IMR-90 (cell line): ENCODE results near the gene C13orf42. TPM values are rescaled to one million over a fixed set of nuclear protein-coding genes. Genes with fewer than 3 reads are reported as not detected.

Experiments
- ATAC-seq: fragments of 200-7000 bp; cut with Tn5 transposase; 2 replicates; pipeline ENCODE4 v1.9.1; 2020; ENCODE audit warnings: low read depth, mild to moderate bottlenecking, moderate library complexity
- BruUV-seq: library from RNA; stranded (reverse); fragments of 400-500 nt; replicated peaks from 2 replicates; lab custom pipeline; 2021; lab: Mats Ljungman, UMichigan
- CTCF ChIA-PET: fragments of 300-600 bp; formaldehyde crosslinking; extraction: SDS; loops from one replicate; lab custom pipeline; 2021; ENCODE audit warnings: antibody characterized with exemption; lab: Yijun Ruan, JAX
- POLR2A ChIA-PET: fragments of 300-600 bp; sonication (Branson Sonifier 250); formaldehyde crosslinking; loops from one replicate; lab custom pipeline; 2022; ENCODE audit warnings: antibody characterized with exemption; ENCODE audit not compliant: unreplicated experiment; lab: Charles Lee
- DNase-seq: peaks from one replicate; pipeline ENCODE4 v3.0.0; 2013
- H2AFZ ChIP-seq: replicated peaks from 2 replicates; pipeline ENCODE3; 2013; ENCODE audit warnings: low read length, mild to moderate bottlenecking; ENCODE audit not compliant: poor library complexity
- H2AK5ac ChIP-seq: 2 replicates; pipeline ENCODE4 v1.6.1; 2013; ENCODE audit warnings: low read depth, low read length, inconsistent platforms
- H2AK9ac ChIP-seq: replicated peaks from 2 replicates; pipeline ENCODE3; 2013; ENCODE audit warnings: mild to moderate bottlenecking, low read depth, low read length, moderate library complexity; ENCODE audit not compliant: poor library complexity
- H2BK120ac ChIP-seq: 2 replicates; pipeline ENCODE4 v1.6.1; 2013; ENCODE audit warnings: low read depth, low read length, inconsistent platforms
- H2BK15ac ChIP-seq: 3 replicates; pipeline ENCODE4 v1.6.1; 2013; ENCODE audit warnings: low read depth, low read length, inconsistent platforms
- H2BK20ac ChIP-seq: 2 replicates; pipeline ENCODE4 v1.6.1; 2013; ENCODE audit warnings: low read depth, mild to moderate bottlenecking, inconsistent platforms, low read length, moderate library complexity
- H2BK5ac ChIP-seq: 2 replicates; pipeline ENCODE4 v1.6.1; 2013; ENCODE audit warnings: mild to moderate bottlenecking, low read depth, low read length, inconsistent platforms; ENCODE audit not compliant: poor library complexity, severe bottlenecking
- H3K14ac ChIP-seq: replicated peaks from 2 replicates; pipeline ENCODE4 v1.6.1; 2013; ENCODE audit warnings: low read depth, low read length, inconsistent platforms
- H3K18ac ChIP-seq: 2 replicates; pipeline ENCODE4 v1.6.1; 2013; ENCODE audit warnings: low read depth, low read length, control low read depth
- H3K23ac ChIP-seq: 2 replicates; pipeline ENCODE4 v1.6.1; 2013; ENCODE audit warnings: low read depth, low read length, inconsistent platforms
- H3K27ac ChIP-seq: 2 replicates; pipeline ENCODE4 v1.5.1; 2013; ENCODE audit warnings: mild to moderate bottlenecking, control low read depth, low read length; ENCODE audit not compliant: insufficient read depth
- H3K27me3 ChIP-seq: 2 replicates; pipeline ENCODE4 v1.6.1; 2013; ENCODE audit warnings: low read length; ENCODE audit not compliant: control insufficient read depth, insufficient read depth
- H3K36me3 ChIP-seq: 2 replicates; pipeline ENCODE4 v1.6.1; 2013; ENCODE audit warnings: low read length, mixed read lengths; ENCODE audit not compliant: control insufficient read depth, insufficient read depth
- H3K4ac ChIP-seq: 2 replicates; pipeline ENCODE4 v1.6.1; 2013; ENCODE audit warnings: low read depth, low read length, inconsistent platforms
- H3K4me1 ChIP-seq: 2 replicates; pipeline ENCODE4 v1.6.1; 2013; ENCODE audit warnings: low read length, mixed read lengths; ENCODE audit not compliant: control insufficient read depth, insufficient read depth
- H3K4me2 ChIP-seq: 2 replicates; pipeline ENCODE4 v1.6.1; 2013; ENCODE audit warnings: low read depth, mild to moderate bottlenecking, control low read depth, low read length, moderate library complexity
- H3K4me3 ChIP-seq: 2 replicates; pipeline ENCODE4 v1.5.1; 2013; ENCODE audit warnings: low read depth, mild to moderate bottlenecking, control low read depth, low read length, moderate library complexity; ENCODE audit not compliant: insufficient read depth
- H3K56ac ChIP-seq: 2 replicates; pipeline ENCODE4 v1.6.1; 2013; ENCODE audit warnings: low read length, inconsistent platforms; ENCODE audit not compliant: insufficient read depth; ENCODE audit errors: extremely low read depth
- H3K79me1 ChIP-seq, 2 experiments: 2 replicates each; pipeline ENCODE4 v1.6.1; 2013; ENCODE audit warnings: low read length in 2 of 2, inconsistent platforms in 1 of 2, low read depth in 1 of 2
- H3K9ac ChIP-seq: 2 replicates; pipeline ENCODE4 v1.6.1; 2013; ENCODE audit warnings: low read depth, low read length, control low read depth
- H3K9me1 ChIP-seq: 2 replicates; pipeline ENCODE4 v1.6.1; 2013; ENCODE audit warnings: low read length, inconsistent platforms; ENCODE audit not compliant: insufficient read depth
- H3K9me3 ChIP-seq: 2 replicates; pipeline ENCODE4 v1.6.1; 2013; ENCODE audit warnings: low read length; ENCODE audit not compliant: control insufficient read depth, insufficient read depth
- H4K20me1 ChIP-seq: 2 replicates; pipeline ENCODE4 v1.6.1; 2013; ENCODE audit warnings: low read length, inconsistent platforms; ENCODE audit not compliant: insufficient read depth
- H4K5ac ChIP-seq: 2 replicates; pipeline ENCODE4 v1.6.1; 2013; ENCODE audit warnings: mild to moderate bottlenecking, low read depth, low read length, control low read depth
- H4K8ac ChIP-seq, 2 experiments: 2 replicates each; pipeline ENCODE4 v1.6.1; 2013; ENCODE audit warnings: low read depth in 2 of 2, low read length in 2 of 2, control low read depth in 1 of 2, inconsistent platforms in 1 of 2
- H4K91ac ChIP-seq: 2 replicates; pipeline ENCODE4 v1.6.1; 2013; ENCODE audit warnings: low read depth, low read length, inconsistent platforms; ENCODE audit not compliant: insufficient read depth
- BHLHE40 ChIP-seq: fragments of 150-350 bp; IDR thresholded peaks from 2 replicates; pipeline ENCODE4 v1.6.1; 2016; ENCODE audit warnings: mild to moderate bottlenecking, low read depth, low read length
- CEBPB ChIP-seq: IDR thresholded peaks from 2 replicates; pipeline ENCODE4 v1.6.1; 2012; ENCODE audit warnings: low read depth, low read length, improper control_type of control experiment
- CHD1 ChIP-seq: IDR thresholded peaks from 2 replicates; pipeline ENCODE4 v1.6.1; 2012; ENCODE audit warnings: low read depth, low read length, improper control_type of control experiment
- FOS ChIP-seq: fragments of 150-350 bp; IDR thresholded peaks from 2 replicates; pipeline ENCODE4 v1.6.1; 2016; ENCODE audit warnings: low read depth, low read length
- MAFK ChIP-seq: IDR thresholded peaks from 2 replicates; pipeline ENCODE4 v1.6.1; 2012; ENCODE audit warnings: low read depth, low read length, improper control_type of control experiment
- MAZ ChIP-seq: IDR thresholded peaks from 2 replicates; pipeline ENCODE4 v1.6.1; 2012; ENCODE audit warnings: low read depth, mild to moderate bottlenecking, low read length, improper control_type of control experiment, moderate library complexity, borderline replicate concordance
- MXI1 ChIP-seq: IDR thresholded peaks from 2 replicates; pipeline ENCODE4 v1.6.1; 2012; ENCODE audit warnings: low read depth, mild to moderate bottlenecking, low read length, moderate library complexity, borderline replicate concordance
- NFE2L2 ChIP-seq: fragments of 150-350 bp; IDR thresholded peaks from 2 replicates; pipeline ENCODE4 v1.6.1; 2016; ENCODE audit warnings: low read depth, mild to moderate bottlenecking, low read length
- POLR2A ChIP-seq: IDR thresholded peaks from 2 replicates; pipeline ENCODE4 v1.6.1; 2012; ENCODE audit warnings: mild to moderate bottlenecking, low read depth, low read length
- RAD21 ChIP-seq: IDR thresholded peaks from 2 replicates; pipeline ENCODE4 v1.6.1; 2012; ENCODE audit warnings: low read length, improper control_type of control experiment
- RCOR1 ChIP-seq: IDR thresholded peaks from 2 replicates; pipeline ENCODE4 v1.6.1; 2012; ENCODE audit warnings: mild to moderate bottlenecking, low read length, improper control_type of control experiment; ENCODE audit not compliant: insufficient replicate concordance
- RFX5 ChIP-seq: IDR thresholded peaks from 2 replicates; pipeline ENCODE4 v1.8.0; 2012; ENCODE audit warnings: low read depth, mild to moderate bottlenecking, low read length, moderate library complexity
- SMC3 ChIP-seq: fragments of 150-350 bp; IDR thresholded peaks from 2 replicates; pipeline ENCODE4 v1.6.1; 2016; ENCODE audit warnings: low read depth, mild to moderate bottlenecking, antibody characterized with exemption, low read length, moderate library complexity
- WGBS, 2 experiments: methylation state at CpG; one replicate each; pipeline versions ENCODE4 v1.1.5 to v1.1.7; 2013; ENCODE audit warnings: missing lambda C conversion rate in 2 of 2; ENCODE audit not compliant: insufficient read length in 1 of 2; ENCODE audit errors: extremely low coverage in 2 of 2; 5-methylcytosine and 5-hydroxymethylcytosine counted together
- dilution Hi-C: fragments of 300-500 bp; cut with HindIII; formaldehyde crosslinking; loops from one replicate; pipeline ENCODE4 v1.14.3; 2018; ENCODE audit warnings: low sequenced_read_pairs; ENCODE audit not compliant: unreplicated experiment
- in situ Hi-C: fragments of 300-500 bp; cut with MboI; formaldehyde crosslinking; loops from 3 replicates; pipeline ENCODE4 v1.14.3; 2019; ENCODE audit warnings: low sequenced_read_pairs, inconsistent platforms, mixed read lengths
- intact Hi-C: fragments of 100-400 bp; cut with micrococcal nuclease; formaldehyde crosslinking; loops from 2 replicates; pipeline ENCODE4 v1.10.0; 2022
- polyA plus RNA-seq, 3 experiments: library from polyadenylated mRNA; depleted of rRNA; stranded (reverse); fragments of >200 nt; gene quantifications; 2 replicates each; pipeline ENCODE4 v1.2.3, GENCODE V29; 2012; ENCODE audit warnings: low replicate concordance in 1 of 3
- total RNA-seq: library from RNA; depleted of rRNA; stranded (reverse); fragments of >200 nt; gene quantifications from 2 replicates; pipeline ENCODE4 v1.2.3, GENCODE V29; 2012
- TF ChIP-seq, protein P1 (sequence below): fragments of 150-350 bp; IDR thresholded peaks from 2 replicates; pipeline ENCODE4 v1.6.1; 2017; ENCODE audit warnings: mild to moderate bottlenecking, antibody characterized with exemption, low read length, low read depth
- TF ChIP-seq, protein P2 (sequence below): fragments of 150-350 bp; IDR thresholded peaks from 2 replicates; pipeline ENCODE4 v1.6.1; 2016; ENCODE audit warnings: low read depth, mild to moderate bottlenecking, low read length, moderate library complexity, borderline replicate concordance
- TF ChIP-seq, protein P3 (sequence below): conservative IDR thresholded peaks from 2 replicates; pipeline ENCODE4 v1.5.1; 2012; ENCODE audit warnings: mild to moderate bottlenecking, low read depth, low read length, improper control_type of control experiment

C13orf42 gene
- total and polyA plus RNA-seq, 2 of the 4 experiments (the other 2 are of a cell fraction), result not detected

DNA sequence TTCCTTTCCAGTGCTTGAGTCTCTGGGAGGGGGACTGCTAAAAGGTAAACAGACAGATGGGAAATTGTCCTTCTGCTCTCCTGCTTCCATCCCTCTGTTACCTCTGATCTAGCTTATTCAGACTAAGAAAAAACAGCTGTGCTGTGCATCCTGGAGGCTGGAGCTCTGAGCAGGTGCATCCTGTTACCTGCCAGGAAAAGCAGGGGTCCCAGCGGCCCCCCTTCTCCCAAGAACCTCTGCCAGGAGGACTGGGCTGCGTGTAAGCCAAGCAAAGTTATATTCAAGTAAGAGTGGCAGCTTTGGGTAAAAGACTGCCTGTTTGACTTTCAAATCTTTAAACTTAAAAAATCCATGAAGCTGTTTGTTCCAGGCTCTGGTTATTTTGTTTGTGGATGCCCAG lies 75.1 kb downstream of the C13orf42 start:
- BruUV-seq, result no TSS peak
- Histone ChIP-seq H3K14ac (no peak overlapping the region), H2AK9ac (no peak overlapping the region), H3K56ac (no peak overlapping the region), H3K27ac (no peak overlapping the region), H4K20me1 (no peaks in the 10 kb centered on the region), H3K4me2 (no peak overlapping the region), H2BK15ac (no peak overlapping the region), H3K18ac (no peak overlapping the region), H3K4ac (no peak overlapping the region), H3K79me1 (no peaks in the 10 kb centered on the region), H3K4me1 (no peaks in the 10 kb centered on the region), H3K9me3 (no peaks in the 10 kb centered on the region), H4K8ac (no peak overlapping the region), H2AK5ac (no peak overlapping the region), H2AFZ (no peak overlapping the region), H3K9me1 (no peaks in the 10 kb centered on the region), H3K27me3 (peaks cover 16% of the 10 kb centered on the region), H3K9ac (no peak overlapping the region), H4K91ac (no peak overlapping the region), H4K5ac (no peak overlapping the region), H2BK120ac (no peak overlapping the region), H2BK20ac (no peak overlapping the region), H3K23ac (no peak overlapping the region), H3K36me3 (no peaks in the 10 kb centered on the region), H3K4me3 (no peak overlapping the region), H2BK5ac (no peak overlapping the region)
- ChIA-PET POLR2A (no interaction called here), CTCF (interaction anchor here (0.6 kb wide), 1 partner anchor 21 kb away, joined by 7 read pairs; no protein-coding TSS in a partner anchor)
- intact Hi-C loops (no loop called here), dilution Hi-C loops (no loop called here), in situ Hi-C loops (no loop called here)
- no CpG with 5 or more reads among the region's 2 CpGs for WGBS, 2 experiments
- no peak for DNase-seq
- TF ChIP-seq CEBPB (no peak), RAD21 (no peak), RCOR1 (no peak), RFX5 (no peak), POLR2A (no peak), NFE2L2 (no peak), BHLHE40 (no peak), SMC3 (no peak), FOS (no peak), MAZ (no peak), MXI1 (no peak), CHD1 (no peak), MAFK (no peak)
- TF ChIP-seq, protein P1, sequence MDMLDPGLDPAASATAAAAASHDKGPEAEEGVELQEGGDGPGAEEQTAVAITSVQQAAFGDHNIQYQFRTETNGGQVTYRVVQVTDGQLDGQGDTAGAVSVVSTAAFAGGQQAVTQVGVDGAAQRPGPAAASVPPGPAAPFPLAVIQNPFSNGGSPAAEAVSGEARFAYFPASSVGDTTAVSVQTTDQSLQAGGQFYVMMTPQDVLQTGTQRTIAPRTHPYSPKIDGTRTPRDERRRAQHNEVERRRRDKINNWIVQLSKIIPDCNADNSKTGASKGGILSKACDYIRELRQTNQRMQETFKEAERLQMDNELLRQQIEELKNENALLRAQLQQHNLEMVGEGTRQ, result no peak
- TF ChIP-seq, protein P2, sequence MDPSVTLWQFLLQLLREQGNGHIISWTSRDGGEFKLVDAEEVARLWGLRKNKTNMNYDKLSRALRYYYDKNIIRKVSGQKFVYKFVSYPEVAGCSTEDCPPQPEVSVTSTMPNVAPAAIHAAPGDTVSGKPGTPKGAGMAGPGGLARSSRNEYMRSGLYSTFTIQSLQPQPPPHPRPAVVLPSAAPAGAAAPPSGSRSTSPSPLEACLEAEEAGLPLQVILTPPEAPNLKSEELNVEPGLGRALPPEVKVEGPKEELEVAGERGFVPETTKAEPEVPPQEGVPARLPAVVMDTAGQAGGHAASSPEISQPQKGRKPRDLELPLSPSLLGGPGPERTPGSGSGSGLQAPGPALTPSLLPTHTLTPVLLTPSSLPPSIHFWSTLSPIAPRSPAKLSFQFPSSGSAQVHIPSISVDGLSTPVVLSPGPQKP, result no peak
- TF ChIP-seq, protein P3, sequence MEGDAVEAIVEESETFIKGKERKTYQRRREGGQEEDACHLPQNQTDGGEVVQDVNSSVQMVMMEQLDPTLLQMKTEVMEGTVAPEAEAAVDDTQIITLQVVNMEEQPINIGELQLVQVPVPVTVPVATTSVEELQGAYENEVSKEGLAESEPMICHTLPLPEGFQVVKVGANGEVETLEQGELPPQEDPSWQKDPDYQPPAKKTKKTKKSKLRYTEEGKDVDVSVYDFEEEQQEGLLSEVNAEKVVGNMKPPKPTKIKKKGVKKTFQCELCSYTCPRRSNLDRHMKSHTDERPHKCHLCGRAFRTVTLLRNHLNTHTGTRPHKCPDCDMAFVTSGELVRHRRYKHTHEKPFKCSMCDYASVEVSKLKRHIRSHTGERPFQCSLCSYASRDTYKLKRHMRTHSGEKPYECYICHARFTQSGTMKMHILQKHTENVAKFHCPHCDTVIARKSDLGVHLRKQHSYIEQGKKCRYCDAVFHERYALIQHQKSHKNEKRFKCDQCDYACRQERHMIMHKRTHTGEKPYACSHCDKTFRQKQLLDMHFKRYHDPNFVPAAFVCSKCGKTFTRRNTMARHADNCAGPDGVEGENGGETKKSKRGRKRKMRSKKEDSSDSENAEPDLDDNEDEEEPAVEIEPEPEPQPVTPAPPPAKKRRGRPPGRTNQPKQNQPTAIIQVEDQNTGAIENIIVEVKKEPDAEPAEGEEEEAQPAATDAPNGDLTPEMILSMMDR, result no peak
- no peak for ATAC-seq
